HepG2 (cell line): Measurements from ENCODE around the gene ITGB7. TPM values are rescaled to one million over a fixed set of nuclear protein-coding genes. Genes with fewer than 3 reads are reported as not detected.

Experiments used
- ATAC-seq: fragments of 200-7000 bp; cut with Tn5 transposase; 3 replicates; pipeline ENCODE4 v1.9.1; 2020; ENCODE audit warnings: mild to moderate bottlenecking, moderate library complexity
- BruUV-seq: library from RNA; stranded (reverse); fragments of 400-500 nt; replicated peaks from 2 replicates; lab custom pipeline; 2021; lab: Mats Ljungman, UMichigan
- CTCF ChIA-PET: fragments of 300-600 bp; formaldehyde crosslinking; extraction: SDS; loops from one replicate; lab custom pipeline; 2021; ENCODE audit warnings: low total read pairs, inconsistent platforms, low intra/inter-chr PET ratio; lab: Yijun Ruan, JAX
- POLR2A ChIA-PET: fragments of 350-600 bp; sonication (Branson Sonifier 250); formaldehyde crosslinking; loops from one replicate; lab custom pipeline; 2020; ENCODE audit warnings: antibody characterized with exemption, inconsistent platforms; lab: Yijun Ruan, JAX
- DNase-seq: peaks from one replicate; pipeline ENCODE4 v3.0.0-alpha.2; 2015; ENCODE audit warnings: low spot score
- FAIRE-seq: peaks from 3 replicates; lab custom pipeline; 2011; peaks lifted over from hg19 to GRCh38; lab: Jason Lieb, UNC
- H2AFZ ChIP-seq: one replicate; pipeline ENCODE4 v1.6.1; 2011; ENCODE audit warnings: low read length, inconsistent platforms
- H3K27ac ChIP-seq: fragments of 300-600 bp; 3 replicates; pipeline ENCODE4 v1.8.0; 2011; ENCODE audit warnings: mixed run types, mild to moderate bottlenecking, mixed read lengths, low read length, inconsistent platforms; ENCODE audit not compliant: insufficient read depth; ENCODE audit errors: extremely low read length
- H3K27me3 ChIP-seq, 2 experiments: fragments of 200-600 bp in 1 of 2; 2 replicates in 1 of 2; 3 replicates in 1 of 2; pipeline versions ENCODE4 v1.6.0 to v1.8.0; 2011; ENCODE audit warnings: low read length in 2 of 2, mild to moderate bottlenecking in 2 of 2, moderate library complexity in 2 of 2, inconsistent platforms in 1 of 2; ENCODE audit not compliant: insufficient read depth in 2 of 2, control insufficient read depth in 1 of 2
- H3K36me3 ChIP-seq, 2 experiments: fragments of 200-600 bp in 1 of 2; replicated peaks in 1 of 2; 2 replicates in 1 of 2; 3 replicates in 1 of 2; pipeline versions ENCODE4 v1.5.1 to v1.8.0; 2011; ENCODE audit warnings: low read length in 2 of 2, inconsistent platforms in 1 of 2; ENCODE audit not compliant: insufficient read depth in 2 of 2, control insufficient read depth in 1 of 2
- H3K4me1 ChIP-seq: 2 replicates; pipeline ENCODE4 v1.5.1; 2012; ENCODE audit warnings: low read length, inconsistent platforms; ENCODE audit not compliant: insufficient read depth
- H3K4me2 ChIP-seq: 2 replicates; pipeline ENCODE4 v1.6.0; 2011; ENCODE audit warnings: low read depth, low read length, inconsistent platforms
- H3K4me3 ChIP-seq, 3 experiments: fragments of 200-600 bp in 1 of 3; sonication (generic), shearing (Covaris generic) in 1 of 3; replicated peaks in 1 of 3; 2 replicates each; pipeline ENCODE4 v1.5.1; 2011 to 2016; ENCODE audit warnings: low read length in 3 of 3, inconsistent platforms in 2 of 3, low read depth in 2 of 3, mild to moderate bottlenecking in 2 of 3, control low read depth in 1 of 3, mixed read lengths in 1 of 3; ENCODE audit not compliant: insufficient read depth in 1 of 3
- H3K79me2 ChIP-seq: one replicate; pipeline ENCODE4 v1.6.1; 2011; ENCODE audit warnings: low read length, inconsistent platforms; ENCODE audit not compliant: insufficient read depth
- H3K9ac ChIP-seq: 2 replicates; pipeline ENCODE4 v1.6.0; 2011; ENCODE audit warnings: mild to moderate bottlenecking, low read depth, low read length, inconsistent platforms; ENCODE audit not compliant: insufficient read depth
- H3K9me3 ChIP-seq: 2 replicates; pipeline ENCODE4 v1.5.1; 2012; ENCODE audit warnings: mild to moderate bottlenecking, low read length
- H4K20me1 ChIP-seq: 2 replicates; pipeline ENCODE4 v1.6.0; 2011; ENCODE audit warnings: inconsistent platforms, mild to moderate bottlenecking, low read length, moderate library complexity; ENCODE audit not compliant: insufficient read depth
- BCL3 ChIP-seq: sonication (generic); formaldehyde crosslinking; IDR thresholded peaks from 2 replicates; pipeline ENCODE4 v1.5.1; 2020; ENCODE audit warnings: mild to moderate bottlenecking, missing genetic modification reagents, moderate library complexity
- FOXP4 ChIP-seq: sonication (generic); formaldehyde crosslinking; IDR thresholded peaks from 2 replicates; pipeline ENCODE4 v1.4.0; 2020; ENCODE audit warnings: missing genetic modification reagents
- GPN1 ChIP-seq: sonication (generic); formaldehyde crosslinking; IDR thresholded peaks from 2 replicates; pipeline ENCODE4 v1.5.1; 2020; ENCODE audit warnings: missing genetic modification reagents, borderline replicate concordance
- HOXA9 ChIP-seq: sonication (generic); formaldehyde crosslinking; IDR thresholded peaks from 2 replicates; pipeline ENCODE4 v1.8.1; 2022; ENCODE audit warnings: missing genetic modification reagents, mild to moderate bottlenecking, moderate library complexity, borderline replicate concordance
- ZNF512B ChIP-seq: sonication (generic); formaldehyde crosslinking; IDR thresholded peaks from 2 replicates; pipeline ENCODE4 v1.5.1; 2020; ENCODE audit warnings: missing genetic modification reagents, mild to moderate bottlenecking, borderline replicate concordance
- WGBS: methylation state at CpG from one replicate; pipeline ENCODE4 v1.1.6; 2017; ENCODE audit warnings: low lambda C conversion rate; 5-methylcytosine and 5-hydroxymethylcytosine counted together
- in situ Hi-C: cut with HindIII; loops from 2 replicates; pipeline ENCODE4 v1.10.0; 2017; ENCODE audit warnings: low pct_unique_long_range_greater_than_20kb; ENCODE audit not compliant: extremely low pct_ligation_motif_present
- intact Hi-C: fragments of 100-400 bp; cut with micrococcal nuclease; formaldehyde crosslinking; loops from one replicate; pipeline ENCODE4 v1.10.0; 2022; ENCODE audit not compliant: unreplicated experiment
- polyA plus RNA-seq, 8 experiments: library from polyadenylated mRNA; depleted of rRNA in 3 of 8; stranded (reverse) in 7 of 8; unstranded in 1 of 8; fragments of >200 nt; fragmentation: Illumina TruSeq in 4 of 8; extraction: Trizol in 4 of 8; gene quantifications; 2 replicates each; pipeline versions ENCODE4 v1.2.1 to v1.2.3, GENCODE V29; 2011 to 2016; ENCODE audit warnings: low read depth in 4 of 8, missing spikeins in 1 of 8, mixed read lengths in 1 of 8; ENCODE audit not compliant: insufficient read depth in 1 of 8
- total RNA-seq, 5 experiments: library from RNA; depleted of rRNA; stranded (reverse); fragments of >200 nt; fragmentation: Illumina TruSeq; extraction: Trizol; gene quantifications; 2 replicates each; pipeline ENCODE4 v1.2.3, GENCODE V29; 2016; ENCODE audit warnings: low read depth in 1 of 5
- TF ChIP-seq, protein P1 (sequence below): sonication (generic); formaldehyde crosslinking; IDR thresholded peaks from 2 replicates; pipeline ENCODE4 v1.5.0; 2020; ENCODE audit warnings: missing genetic modification reagents
- TF ChIP-seq, protein P2 (sequence below): sonication (generic); formaldehyde crosslinking; IDR thresholded peaks from 2 replicates; pipeline ENCODE4 v1.5.0; 2020; ENCODE audit warnings: mild to moderate bottlenecking, missing genetic modification reagents, borderline replicate concordance

Gene ITGB7
- total and polyA plus RNA-seq, 2 of the 13 experiments (the other 11 are each of a cell fraction or from before 2014, with no cell fraction given): 0.16 to 0.18 TPM

GRCh38 chr12:53215497-53215896 lies 8.4 kb upstream of the ITGB7 start:
- BruUV-seq: no TSS peak
- Histone ChIP-seq H3K9ac (no peak overlapping the region), H3K27ac (no peak overlapping the region), H3K4me1 (peaks cover 51% of the 10 kb centered on the region), H3K4me3 (no peak overlapping the region), H3K36me3 (no peaks in the 10 kb centered on the region; a peak in 1 of 5 replicates), H3K4me2 (no peak overlapping the region), H4K20me1 (no peaks in the 10 kb centered on the region), H2AFZ (no peak overlapping the region), H3K27me3 (peaks cover 0 to 8% of the 10 kb centered on the region in 2 experiments; a peak in 2 of 5 replicates), H3K79me2 (no peaks in the 10 kb centered on the region), H3K9me3 (no peaks in the 10 kb centered on the region)
- in situ Hi-C loops (loop anchor here (5.0 kb wide), 1 partner anchor 52 kb away; the partner anchor contains the start of gene ESPL1), intact Hi-C loops (no loop called here)
- ATAC-seq (no peak), DNase-seq (no peak), FAIRE-seq (no peak)
- ChIA-PET CTCF (no interaction called here), POLR2A (interaction anchor here (3.6 kb wide), 1 partner anchor 80 kb away, joined by 8 read pairs; the partner anchor contains the start of gene PFDN5)
- WGBS: 85% methylated on average over 8 of the region's 8 CpGs
- TF ChIP-seq HOXA9 (CRISPR knock-in tag) (no peak), ZNF512B (CRISPR knock-in tag) (no peak), BCL3 (CRISPR knock-in tag) (no peak), GPN1 (CRISPR knock-in tag) (no peak), FOXP4 (CRISPR knock-in tag) (no peak)
- TF ChIP-seq, protein P1, sequence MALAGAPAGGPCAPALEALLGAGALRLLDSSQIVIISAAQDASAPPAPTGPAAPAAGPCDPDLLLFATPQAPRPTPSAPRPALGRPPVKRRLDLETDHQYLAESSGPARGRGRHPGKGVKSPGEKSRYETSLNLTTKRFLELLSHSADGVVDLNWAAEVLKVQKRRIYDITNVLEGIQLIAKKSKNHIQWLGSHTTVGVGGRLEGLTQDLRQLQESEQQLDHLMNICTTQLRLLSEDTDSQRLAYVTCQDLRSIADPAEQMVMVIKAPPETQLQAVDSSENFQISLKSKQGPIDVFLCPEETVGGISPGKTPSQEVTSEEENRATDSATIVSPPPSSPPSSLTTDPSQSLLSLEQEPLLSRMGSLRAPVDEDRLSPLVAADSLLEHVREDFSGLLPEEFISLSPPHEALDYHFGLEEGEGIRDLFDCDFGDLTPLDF (CRISPR knock-in tag): no peak
- TF ChIP-seq, protein P2, sequence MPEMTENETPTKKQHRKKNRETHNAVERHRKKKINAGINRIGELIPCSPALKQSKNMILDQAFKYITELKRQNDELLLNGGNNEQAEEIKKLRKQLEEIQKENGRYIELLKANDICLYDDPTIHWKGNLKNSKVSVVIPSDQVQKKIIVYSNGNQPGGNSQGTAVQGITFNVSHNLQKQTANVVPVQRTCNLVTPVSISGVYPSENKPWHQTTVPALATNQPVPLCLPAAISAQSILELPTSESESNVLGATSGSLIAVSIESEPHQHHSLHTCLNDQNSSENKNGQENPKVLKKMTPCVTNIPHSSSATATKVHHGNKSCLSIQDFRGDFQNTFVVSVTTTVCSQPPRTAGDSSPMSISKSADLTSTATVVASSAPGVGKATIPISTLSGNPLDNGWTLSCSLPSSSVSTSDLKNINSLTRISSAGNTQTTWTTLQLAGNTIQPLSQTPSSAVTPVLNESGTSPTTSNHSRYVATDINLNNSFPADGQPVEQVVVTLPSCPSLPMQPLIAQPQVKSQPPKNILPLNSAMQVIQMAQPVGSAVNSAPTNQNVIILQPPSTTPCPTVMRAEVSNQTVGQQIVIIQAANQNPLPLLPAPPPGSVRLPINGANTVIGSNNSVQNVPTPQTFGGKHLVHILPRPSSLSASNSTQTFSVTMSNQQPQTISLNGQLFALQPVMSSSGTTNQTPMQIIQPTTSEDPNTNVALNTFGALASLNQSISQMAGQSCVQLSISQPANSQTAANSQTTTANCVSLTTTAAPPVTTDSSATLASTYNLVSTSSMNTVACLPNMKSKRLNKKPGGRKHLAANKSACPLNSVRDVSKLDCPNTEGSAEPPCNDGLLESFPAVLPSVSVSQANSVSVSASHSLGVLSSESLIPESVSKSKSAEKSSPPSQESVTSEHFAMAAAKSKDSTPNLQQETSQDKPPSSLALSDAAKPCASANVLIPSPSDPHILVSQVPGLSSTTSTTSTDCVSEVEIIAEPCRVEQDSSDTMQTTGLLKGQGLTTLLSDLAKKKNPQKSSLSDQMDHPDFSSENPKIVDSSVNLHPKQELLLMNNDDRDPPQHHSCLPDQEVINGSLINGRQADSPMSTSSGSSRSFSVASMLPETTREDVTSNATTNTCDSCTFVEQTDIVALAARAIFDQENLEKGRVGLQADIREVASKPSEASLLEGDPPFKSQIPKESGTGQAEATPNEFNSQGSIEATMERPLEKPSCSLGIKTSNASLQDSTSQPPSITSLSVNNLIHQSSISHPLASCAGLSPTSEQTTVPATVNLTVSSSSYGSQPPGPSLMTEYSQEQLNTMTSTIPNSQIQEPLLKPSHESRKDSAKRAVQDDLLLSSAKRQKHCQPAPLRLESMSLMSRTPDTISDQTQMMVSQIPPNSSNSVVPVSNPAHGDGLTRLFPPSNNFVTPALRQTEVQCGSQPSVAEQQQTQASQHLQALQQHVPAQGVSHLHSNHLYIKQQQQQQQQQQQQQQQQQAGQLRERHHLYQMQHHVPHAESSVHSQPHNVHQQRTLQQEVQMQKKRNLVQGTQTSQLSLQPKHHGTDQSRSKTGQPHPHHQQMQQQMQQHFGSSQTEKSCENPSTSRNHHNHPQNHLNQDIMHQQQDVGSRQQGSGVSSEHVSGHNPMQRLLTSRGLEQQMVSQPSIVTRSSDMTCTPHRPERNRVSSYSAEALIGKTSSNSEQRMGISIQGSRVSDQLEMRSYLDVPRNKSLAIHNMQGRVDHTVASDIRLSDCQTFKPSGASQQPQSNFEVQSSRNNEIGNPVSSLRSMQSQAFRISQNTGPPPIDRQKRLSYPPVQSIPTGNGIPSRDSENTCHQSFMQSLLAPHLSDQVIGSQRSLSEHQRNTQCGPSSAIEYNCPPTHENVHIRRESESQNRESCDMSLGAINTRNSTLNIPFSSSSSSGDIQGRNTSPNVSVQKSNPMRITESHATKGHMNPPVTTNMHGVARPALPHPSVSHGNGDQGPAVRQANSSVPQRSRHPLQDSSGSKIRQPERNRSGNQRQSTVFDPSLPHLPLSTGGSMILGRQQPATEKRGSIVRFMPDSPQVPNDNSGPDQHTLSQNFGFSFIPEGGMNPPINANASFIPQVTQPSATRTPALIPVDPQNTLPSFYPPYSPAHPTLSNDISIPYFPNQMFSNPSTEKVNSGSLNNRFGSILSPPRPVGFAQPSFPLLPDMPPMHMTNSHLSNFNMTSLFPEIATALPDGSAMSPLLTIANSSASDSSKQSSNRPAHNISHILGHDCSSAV (CRISPR knock-in tag): no peak
